NCI-H69 (cell line): ENCODE data around the gene STMND1.

Experiments
- DNase-seq: peaks from one replicate; lab custom pipeline; 2025; lab: John Stamatoyannopoulos, UW

The STMND1 gene

DNA sequence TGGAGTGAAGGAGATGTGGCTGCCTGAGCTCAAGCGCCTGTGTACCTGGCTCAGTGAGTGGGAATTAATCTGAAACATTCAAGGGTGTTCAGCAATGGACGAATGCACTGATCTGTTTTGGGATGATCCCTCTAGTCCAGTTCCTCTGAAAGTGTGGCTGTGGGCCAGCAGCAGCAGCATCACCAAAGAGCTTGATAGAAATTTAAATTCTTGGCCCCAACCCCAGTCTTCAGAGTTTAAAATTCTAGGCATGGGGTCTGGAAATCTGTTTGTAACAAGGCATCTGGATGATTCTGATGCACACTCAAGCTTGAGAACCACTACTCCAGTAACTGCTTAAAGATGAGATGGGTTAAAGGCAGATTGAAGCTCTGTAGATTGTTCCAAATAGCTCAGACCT lies 59.2 kb downstream of the STMND1 start:
- no peak for DNase-seq

DNA sequence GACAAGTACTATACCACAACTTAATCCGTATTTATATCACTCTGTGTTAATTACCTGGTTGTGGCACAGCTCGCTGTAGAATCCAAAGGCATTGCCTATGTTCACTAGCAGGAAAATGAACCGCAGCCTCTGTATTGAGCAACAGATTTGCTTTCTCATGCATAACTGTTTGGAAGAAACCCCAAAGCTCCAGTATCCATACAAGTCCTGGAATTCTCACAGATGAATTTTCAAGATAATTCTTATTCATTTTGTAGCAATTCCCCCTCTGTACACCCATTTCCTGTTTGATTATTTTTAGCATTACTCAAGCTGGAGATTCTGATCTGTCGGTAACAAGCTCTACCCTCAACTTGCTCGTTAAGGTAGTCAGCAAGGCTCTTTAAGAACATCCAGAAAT lies 63.5 kb downstream of the STMND1 start:
- no peak for DNase-seq

DNA sequence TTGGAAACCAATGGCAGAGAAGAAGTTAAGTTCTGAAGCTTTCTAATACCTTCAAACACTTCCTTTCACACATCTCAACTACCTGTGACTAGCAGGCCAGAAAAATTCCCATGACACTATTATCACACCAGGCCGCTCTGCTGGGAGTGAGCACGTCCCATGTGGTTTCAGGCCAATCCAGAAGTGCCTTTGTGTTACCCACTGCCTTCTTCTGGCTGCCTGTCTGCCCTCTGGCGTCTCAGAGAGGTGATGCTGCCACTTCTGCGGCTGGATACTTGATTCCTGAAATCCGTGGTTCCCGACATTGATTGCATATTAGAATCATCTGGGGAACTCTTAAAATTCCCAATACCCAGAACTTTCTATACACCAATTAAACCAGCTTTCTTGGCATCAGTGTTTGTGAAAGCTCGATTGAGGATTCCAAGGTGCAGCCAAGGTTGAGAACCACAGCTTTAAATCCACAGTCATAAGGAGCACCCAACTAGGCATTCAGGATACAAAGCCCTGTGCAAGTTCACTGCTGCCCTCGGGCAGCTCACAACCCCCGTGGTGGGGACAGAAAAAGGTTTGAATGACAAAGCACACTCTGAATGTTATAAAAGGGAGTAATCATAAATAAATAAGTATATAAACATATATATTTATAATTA lies 65.6 kb downstream of the STMND1 start:
- DNase-seq, result peak; percentile 96

DNA sequence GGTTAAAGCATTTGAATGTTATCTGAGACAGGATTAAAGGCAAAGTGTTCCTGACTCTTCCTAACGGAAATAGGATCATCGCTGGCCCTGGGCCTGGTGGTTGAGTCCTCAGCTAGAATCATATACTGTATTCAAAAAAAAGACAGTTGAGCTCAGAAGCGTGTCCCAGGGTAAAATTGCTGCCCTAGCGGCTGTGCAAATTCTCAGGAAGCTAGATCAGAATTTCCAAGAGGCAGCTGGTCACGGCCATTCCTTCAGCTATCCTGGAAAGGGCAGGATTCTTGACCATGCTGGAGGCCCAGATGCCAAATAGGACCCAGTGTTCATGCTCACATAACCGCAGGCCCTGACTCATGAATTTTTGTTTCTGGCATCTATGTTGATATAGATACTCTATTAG lies 67.4 kb downstream of the STMND1 start:
- no peak for DNase-seq

DNA sequence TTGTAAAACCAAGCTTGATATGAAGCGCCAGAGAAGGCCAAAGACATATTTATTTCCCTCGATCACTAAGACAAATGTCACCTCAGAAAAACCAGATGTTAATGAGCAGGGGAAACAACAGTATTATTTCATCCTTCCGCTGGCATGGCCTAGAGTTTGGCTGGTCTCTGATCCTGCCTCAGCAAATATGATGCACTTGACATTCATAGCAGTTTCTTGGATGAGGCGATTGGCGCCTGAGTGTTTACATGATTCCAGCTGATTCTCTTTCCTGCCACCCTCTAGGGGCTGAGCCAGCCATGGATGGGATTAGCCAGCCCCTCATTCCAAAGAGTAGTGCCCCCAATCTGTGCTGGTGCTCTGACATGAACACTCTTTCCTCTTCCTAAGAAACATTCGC lies 67.9 kb downstream of the STMND1 start:
- DNase-seq, result no peak

DNA sequence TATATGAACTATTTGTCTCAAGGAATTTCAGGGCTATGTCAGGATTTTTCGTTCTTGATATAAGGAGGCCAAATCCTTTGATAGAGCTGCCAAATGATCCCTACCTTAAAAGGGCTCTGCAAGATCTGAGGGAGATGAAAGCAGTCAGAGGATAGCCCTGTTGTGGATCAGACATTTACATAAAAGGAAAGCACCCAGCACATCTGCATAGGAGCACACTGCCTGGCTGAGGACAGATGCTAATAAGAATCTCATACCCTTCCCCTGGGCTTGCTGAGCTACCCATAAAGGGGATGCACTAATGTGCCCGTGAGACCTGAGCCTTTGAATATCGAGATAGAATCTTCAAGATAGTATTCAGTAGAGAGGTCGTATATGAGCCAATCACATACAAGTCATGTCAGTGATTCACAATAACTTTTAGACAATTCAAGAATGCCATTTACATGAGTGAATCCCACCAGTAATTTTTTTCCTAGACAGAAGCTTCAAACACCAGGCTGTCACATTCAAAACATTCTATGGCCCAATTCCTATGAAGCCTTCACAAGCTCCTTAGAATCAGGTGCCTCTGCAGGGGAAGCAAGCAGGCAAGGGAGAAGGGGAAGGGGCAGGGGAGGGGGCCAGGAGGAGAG lies 71.1 kb downstream of the STMND1 start:
- no peak for DNase-seq

DNA sequence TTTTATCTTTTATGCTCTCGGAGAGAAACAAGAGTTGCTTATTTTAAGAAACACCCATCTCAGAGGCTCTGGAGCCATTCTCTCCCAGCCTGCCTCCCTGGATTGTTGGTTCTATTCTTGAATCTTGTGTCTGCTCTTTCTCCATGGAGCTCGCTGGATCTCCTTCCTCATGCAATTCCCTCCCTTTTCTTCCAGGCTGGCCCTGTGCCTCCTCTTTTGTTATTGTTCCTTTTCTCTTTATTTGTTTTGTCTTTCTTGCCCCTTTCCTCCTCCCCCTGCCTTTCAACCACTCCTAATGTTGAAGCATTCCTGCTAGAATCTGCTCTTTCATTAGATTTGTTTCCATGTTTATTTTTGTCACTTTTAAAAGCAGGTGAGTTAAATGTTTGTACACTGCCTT lies 76.5 kb downstream of the STMND1 start:
- peak; percentile 21 for DNase-seq

DNA sequence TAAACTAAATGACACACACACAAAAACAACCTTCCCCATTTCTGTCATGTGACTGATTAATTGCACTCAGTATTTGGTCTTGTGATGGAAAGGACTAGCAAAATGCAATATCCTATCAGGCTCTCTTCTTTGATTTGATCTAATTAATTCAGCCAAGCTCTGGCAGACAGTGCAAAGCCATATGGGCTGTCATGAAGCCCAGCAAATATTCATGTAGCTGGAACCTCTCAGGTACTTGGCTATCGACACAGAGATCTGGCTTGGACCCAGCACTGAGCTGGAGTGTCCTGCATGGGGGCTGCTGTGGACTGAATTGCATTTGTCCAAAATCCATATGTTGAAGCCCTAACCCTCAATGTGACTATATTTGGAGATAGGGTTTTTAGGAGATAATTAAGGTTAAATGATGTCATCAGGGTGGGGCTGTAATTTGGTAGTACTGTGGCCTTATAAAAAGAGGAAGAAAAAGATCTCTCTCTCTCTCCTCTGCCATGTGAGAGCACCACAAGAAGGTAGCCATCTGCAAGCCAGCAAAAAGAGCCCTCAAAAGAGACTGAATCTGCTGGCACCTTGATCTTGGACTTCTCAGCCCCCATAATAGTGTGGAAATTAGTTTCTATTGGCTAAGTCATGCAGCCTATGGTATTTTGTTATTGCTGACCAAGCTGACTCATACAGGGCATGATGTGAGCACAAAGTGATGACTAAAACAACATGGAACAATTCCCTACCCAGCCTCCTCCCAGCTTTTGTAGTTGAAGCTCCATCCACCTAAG lies 77.1 kb downstream of the STMND1 start:
- peak; percentile 54 for DNase-seq

DNA sequence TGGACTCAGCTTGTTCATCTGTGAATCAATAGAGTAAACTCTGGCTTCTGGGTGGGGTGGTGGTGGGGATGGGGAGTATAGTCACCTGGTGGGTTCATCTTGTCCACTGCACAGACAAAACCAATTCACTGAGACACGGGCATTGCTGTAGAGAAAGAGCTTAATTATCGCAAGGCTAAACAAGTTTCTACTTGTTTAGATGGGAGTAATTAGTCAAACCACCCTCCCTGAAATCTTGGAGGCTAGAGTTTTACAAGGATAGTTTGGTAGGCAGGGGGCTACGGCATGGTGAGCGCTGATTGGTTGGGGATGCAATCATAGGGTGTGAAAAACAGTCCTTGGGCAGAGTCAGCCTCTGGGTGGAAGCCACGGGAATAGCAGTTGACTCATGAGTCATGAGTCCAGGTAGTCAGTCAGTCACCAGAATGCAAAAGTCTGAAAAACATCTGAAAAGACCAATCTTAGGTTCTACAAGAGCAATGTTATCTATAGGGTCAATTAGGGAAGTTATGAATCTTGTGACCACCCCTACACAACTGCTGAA lies 77.8 kb downstream of the STMND1 start:
- DNase-seq, result no peak
